Panc1 (cell line): ENCODE data around the gene CCDC47.

ENCODE experiments used
- POLR2AphosphoS5 ChIP-seq: IDR thresholded peaks from 2 replicates; pipeline ENCODE4 v1.6.1; 2012; ENCODE audit warnings: mild to moderate bottlenecking, low read depth, low read length, moderate library complexity
- TCF7L2 ChIP-seq: IDR thresholded peaks from 2 replicates; pipeline ENCODE4 v1.6.1; 2011; ENCODE audit warnings: mild to moderate bottlenecking, low read depth, low read length, inconsistent platforms
- TF ChIP-seq, protein P1 (sequence below): fragments of 450-650 bp; IDR thresholded peaks from 2 replicates; pipeline ENCODE4 v1.5.1; 2017; ENCODE audit warnings: mild to moderate bottlenecking
- TF ChIP-seq, protein P2 (sequence below), 2 experiments: IDR thresholded peaks; 2 replicates each; pipeline ENCODE4 v1.6.1; 2011 to 2012; ENCODE audit warnings: low read depth in 2 of 2, control low read depth in 1 of 2, low read length in 1 of 2, mild to moderate bottlenecking in 1 of 2, moderate library complexity in 1 of 2; ENCODE audit not compliant: insufficient read depth in 1 of 2

DNA sequence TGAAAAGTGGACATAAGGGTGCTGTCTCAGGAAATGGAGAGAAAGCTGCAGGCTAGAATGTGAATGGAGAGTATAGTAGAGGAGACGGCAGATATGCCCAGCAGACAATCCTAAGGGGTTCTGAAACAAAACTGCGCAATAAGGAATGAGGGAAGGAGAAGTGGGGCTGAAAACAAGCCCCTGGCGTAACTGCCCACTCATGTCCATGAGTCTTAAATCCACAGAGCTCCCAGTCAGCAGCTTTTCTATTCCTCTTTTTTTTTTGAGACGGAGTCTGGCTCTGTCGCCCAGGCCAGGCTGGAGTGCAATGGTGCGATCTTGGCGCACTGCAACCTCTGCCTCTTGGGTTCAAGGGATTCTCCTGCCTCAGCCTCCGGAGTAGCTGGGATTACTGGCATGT, 37.7 kb downstream of the CCDC47 start:
- TF ChIP-seq, protein P1, sequence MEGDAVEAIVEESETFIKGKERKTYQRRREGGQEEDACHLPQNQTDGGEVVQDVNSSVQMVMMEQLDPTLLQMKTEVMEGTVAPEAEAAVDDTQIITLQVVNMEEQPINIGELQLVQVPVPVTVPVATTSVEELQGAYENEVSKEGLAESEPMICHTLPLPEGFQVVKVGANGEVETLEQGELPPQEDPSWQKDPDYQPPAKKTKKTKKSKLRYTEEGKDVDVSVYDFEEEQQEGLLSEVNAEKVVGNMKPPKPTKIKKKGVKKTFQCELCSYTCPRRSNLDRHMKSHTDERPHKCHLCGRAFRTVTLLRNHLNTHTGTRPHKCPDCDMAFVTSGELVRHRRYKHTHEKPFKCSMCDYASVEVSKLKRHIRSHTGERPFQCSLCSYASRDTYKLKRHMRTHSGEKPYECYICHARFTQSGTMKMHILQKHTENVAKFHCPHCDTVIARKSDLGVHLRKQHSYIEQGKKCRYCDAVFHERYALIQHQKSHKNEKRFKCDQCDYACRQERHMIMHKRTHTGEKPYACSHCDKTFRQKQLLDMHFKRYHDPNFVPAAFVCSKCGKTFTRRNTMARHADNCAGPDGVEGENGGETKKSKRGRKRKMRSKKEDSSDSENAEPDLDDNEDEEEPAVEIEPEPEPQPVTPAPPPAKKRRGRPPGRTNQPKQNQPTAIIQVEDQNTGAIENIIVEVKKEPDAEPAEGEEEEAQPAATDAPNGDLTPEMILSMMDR = no peak
- no peak for TF ChIP-seq POLR2AphosphoS5
- TF ChIP-seq, protein P2, sequence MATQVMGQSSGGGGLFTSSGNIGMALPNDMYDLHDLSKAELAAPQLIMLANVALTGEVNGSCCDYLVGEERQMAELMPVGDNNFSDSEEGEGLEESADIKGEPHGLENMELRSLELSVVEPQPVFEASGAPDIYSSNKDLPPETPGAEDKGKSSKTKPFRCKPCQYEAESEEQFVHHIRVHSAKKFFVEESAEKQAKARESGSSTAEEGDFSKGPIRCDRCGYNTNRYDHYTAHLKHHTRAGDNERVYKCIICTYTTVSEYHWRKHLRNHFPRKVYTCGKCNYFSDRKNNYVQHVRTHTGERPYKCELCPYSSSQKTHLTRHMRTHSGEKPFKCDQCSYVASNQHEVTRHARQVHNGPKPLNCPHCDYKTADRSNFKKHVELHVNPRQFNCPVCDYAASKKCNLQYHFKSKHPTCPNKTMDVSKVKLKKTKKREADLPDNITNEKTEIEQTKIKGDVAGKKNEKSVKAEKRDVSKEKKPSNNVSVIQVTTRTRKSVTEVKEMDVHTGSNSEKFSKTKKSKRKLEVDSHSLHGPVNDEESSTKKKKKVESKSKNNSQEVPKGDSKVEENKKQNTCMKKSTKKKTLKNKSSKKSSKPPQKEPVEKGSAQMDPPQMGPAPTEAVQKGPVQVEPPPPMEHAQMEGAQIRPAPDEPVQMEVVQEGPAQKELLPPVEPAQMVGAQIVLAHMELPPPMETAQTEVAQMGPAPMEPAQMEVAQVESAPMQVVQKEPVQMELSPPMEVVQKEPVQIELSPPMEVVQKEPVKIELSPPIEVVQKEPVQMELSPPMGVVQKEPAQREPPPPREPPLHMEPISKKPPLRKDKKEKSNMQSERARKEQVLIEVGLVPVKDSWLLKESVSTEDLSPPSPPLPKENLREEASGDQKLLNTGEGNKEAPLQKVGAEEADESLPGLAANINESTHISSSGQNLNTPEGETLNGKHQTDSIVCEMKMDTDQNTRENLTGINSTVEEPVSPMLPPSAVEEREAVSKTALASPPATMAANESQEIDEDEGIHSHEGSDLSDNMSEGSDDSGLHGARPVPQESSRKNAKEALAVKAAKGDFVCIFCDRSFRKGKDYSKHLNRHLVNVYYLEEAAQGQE (IDR thresholded peaks at IDR 0.05; ENCODE audit: insufficient read depth in 1 of 2, low read depth in 2 of 2, low read length in 1 of 2) = no peak
- TF ChIP-seq TCF7L2 = no peak
